Ishikawa (cell line): Measurements from ENCODE around the gene MYH7.

ENCODE experiments used
- CEBPB ChIP-seq: IDR thresholded peaks from 2 replicates; pipeline ENCODE4 v1.6.1; 2012
- CREB1 ChIP-seq: IDR thresholded peaks from 2 replicates; pipeline ENCODE4 v1.6.1; 2012; ENCODE audit warnings: low read depth
- EP300 ChIP-seq: IDR thresholded peaks from 2 replicates; pipeline ENCODE4 v1.6.1; 2012; ENCODE audit warnings: borderline replicate concordance
- NFIC ChIP-seq: IDR thresholded peaks from 2 replicates; pipeline ENCODE4 v1.6.1; 2012
- RAD21 ChIP-seq: IDR thresholded peaks from 2 replicates; pipeline ENCODE4 v1.6.1; 2012; ENCODE audit warnings: low read depth
- REST ChIP-seq: IDR thresholded peaks from 2 replicates; pipeline ENCODE4 v1.6.1; 2012; ENCODE audit warnings: low read depth, mild to moderate bottlenecking
- TCF12 ChIP-seq: IDR thresholded peaks from 2 replicates; pipeline ENCODE4 v1.6.1; 2012; ENCODE audit warnings: low read depth
- TEAD4 ChIP-seq: IDR thresholded peaks from 2 replicates; pipeline ENCODE4 v1.6.1; 2012
- USF1 ChIP-seq: IDR thresholded peaks from 2 replicates; pipeline ENCODE4 v1.6.1; 2012

- TF ChIP-seq CEBPB (no peak), RAD21 (no peak), CREB1 (no peak), NFIC (no peak), EP300 (no peak), REST (no peak), USF1 (no peak), TEAD4 (no peak), TCF12 (no peak)
These were observed 42.8 kb downstream of the MYH7 start for GRCh38 chr14:23392613-23393012.
